Measurements from ENCODE around the gene CYP26A1.

DNA sequence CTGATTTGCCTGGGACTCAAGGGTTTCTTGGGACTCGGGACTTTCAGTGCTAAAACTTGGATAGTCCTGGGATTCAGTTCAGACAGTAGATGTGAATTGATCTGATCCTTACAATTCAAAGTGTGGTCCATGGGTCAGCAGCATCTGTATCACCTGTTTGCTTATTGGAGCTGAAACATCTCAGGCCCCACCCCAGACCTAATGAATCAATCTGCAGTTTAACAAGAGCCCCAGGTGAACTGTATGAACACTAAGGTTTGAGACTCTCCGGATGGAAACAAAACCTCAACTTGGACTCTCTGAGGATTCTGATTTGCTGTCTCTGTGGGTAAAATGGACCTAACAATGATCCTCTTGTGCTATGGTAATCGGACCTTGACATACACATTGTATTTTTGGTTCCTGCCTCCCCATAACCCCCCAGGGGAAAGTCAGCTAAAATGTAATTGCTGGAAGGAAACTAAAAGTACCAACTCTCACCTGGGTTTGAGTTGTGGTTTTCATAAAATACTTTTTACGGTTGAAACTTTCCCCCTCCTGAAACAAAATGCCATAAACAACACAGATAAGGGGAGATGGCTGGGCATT is 11.7 kb downstream of the CYP26A1 start:
- no peak for TF ChIP-seq CTCF (IDR thresholded peaks at IDR 0.05)
- no peak for TF ChIP-seq EP300 (IDR thresholded peaks at IDR 0.05)
- TF ChIP-seq POLR2A (IDR thresholded peaks at IDR 0.05; ENCODE audit: low read depth) = no peak
- no peak for TF ChIP-seq POLR2AphosphoS5 (IDR thresholded peaks at IDR 0.05)
